ENCODE results near the gene PSORS1C1.
"Not testable (repeated sequence)": the region's sequence is repeated elsewhere in the genome, so short reads cannot be mapped to it uniquely, and the experiment has no call there.

PSORS1C1 gene

DNA sequence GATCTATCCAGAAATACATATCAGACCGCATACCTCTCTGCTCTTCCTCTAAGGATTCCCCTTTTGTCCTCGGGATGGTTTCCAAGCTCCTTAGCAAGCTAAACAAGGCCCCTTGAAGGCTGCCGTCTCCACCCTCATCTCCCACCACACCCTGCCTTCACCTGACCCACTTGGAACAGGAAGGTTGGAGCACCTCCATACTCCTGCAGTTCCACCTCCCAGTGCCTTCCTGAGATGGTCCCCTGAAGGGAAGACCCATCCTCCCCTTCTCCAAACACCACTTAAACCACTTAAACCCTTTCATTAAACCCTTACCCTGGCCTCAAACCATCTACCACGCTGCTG lies 64.4 kb downstream of the PSORS1C1 start:
- ChIA-PET POLR2A (ENCODE audit: low non-redundant PET) (no interaction called here), CTCF (interaction anchor here (1.3 kb wide), 1 partner anchor 188 kb away, joined by 3 read pairs; no protein-coding TSS in a partner anchor)
- H3K27ac ChIP-seq = peak overlapping the region; percentile 36; the same call in 1 of the 2 replicates
- DNase-seq (ENCODE audit: low spot score) = no peak
- TF ChIP-seq CTCF (conservative IDR thresholded peaks at IDR 0.05; ENCODE audit: low read depth) = no peak

DNA sequence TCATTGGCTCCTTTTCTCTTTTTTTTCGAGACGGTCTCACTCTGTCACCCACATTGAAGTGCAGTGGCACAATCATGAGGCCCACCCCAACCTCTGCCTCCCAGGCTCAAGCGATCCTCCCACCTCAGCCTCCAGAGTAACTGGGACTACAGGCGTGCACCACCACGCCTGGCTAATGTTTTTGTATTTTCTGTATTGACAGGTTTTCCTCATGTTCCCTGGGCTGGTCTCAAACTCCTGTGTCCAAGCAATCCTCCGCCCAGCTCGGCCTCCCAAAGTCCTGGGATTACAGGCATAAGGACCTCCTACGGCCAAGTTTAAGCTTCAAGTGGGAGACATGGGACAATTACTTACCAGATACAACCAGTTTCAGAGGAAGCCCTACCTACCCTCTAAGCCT lies 65.3 kb downstream of the PSORS1C1 start:
- ChIA-PET POLR2A (ENCODE audit: low non-redundant PET) (no interaction called here), CTCF (no interaction called here)
- DNase-seq (ENCODE audit: low spot score) = no peak
- TF ChIP-seq CTCF (conservative IDR thresholded peaks at IDR 0.05; ENCODE audit: low read depth) = no peak
- no peak overlapping the region for H3K27ac ChIP-seq

DNA sequence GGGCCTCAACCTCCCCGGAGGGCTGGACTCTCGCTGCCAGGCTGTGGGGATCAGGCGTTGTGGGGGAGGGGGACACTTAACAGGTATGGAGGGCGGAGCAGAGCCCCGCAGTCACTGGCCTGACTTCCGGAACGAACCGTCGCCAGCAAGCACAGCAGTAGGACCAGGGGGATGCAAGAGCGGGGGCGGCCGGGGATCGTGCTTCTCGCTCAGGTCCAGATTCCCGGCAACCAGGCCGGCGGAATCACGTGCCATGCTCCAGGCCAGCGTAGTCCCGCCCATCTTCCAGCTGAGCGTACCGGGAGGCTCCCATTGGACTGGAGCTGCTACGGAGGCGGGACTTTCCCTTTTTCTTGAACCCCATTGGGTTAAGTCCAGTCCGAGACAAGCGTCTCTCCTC lies 65.9 kb downstream of the PSORS1C1 start:
- POLR2A ChIA-PET (ENCODE audit: low non-redundant PET) = no interaction called here
- DNase-seq (ENCODE audit: low spot score) = no peak
- TF ChIP-seq CTCF (conservative IDR thresholded peaks at IDR 0.05; ENCODE audit: low read depth) = no peak
- CTCF ChIA-PET = no interaction called here
- no peak overlapping the region for H3K27ac ChIP-seq

GRCh38 chr6:31183287-31183686 lies 68.7 kb downstream of the PSORS1C1 start:
- DNase-seq (ENCODE audit: low spot score); H3K27ac ChIP-seq; POLR2A ChIA-PET (ENCODE audit: low non-redundant PET): not testable (repeated sequence)
- CTCF ChIA-PET = interaction anchor here (0.7 to 0.9 kb wide), 2 partner anchors 104 to 213 kb away, joined by 3 read pairs; no protein-coding TSS in a partner anchor

GRCh38 chr6:31183859-31184258 lies 69.3 kb downstream of the PSORS1C1 start:
- not testable (repeated sequence) for DNase-seq (ENCODE audit: low spot score)
- CTCF ChIA-PET = interaction anchor here (0.9 kb wide), 1 partner anchor 104 kb away, joined by 3 read pairs; no protein-coding TSS in a partner anchor

DNA sequence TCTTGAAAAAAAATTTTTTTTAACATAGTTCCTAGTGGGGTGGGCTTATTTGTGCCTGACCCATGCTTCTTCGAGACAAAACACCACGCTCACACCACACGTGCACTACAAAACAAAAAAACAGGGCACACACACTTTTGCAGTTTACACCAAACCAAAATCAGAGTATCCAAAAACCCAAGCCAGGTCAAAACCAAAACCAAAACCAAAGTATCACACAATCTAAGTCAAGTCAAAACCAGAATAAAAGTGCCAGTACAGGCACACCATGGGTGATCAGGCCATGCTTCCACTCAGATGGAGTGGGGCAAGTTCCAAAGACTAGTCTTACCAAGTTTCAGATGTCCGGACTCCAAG lies 71.1 kb downstream of the PSORS1C1 start:
- POLR2A ChIA-PET (ENCODE audit: low non-redundant PET); CTCF ChIA-PET; DNase-seq (ENCODE audit: low spot score): not testable (repeated sequence)
- H3K27ac ChIP-seq = peak overlapping the region; percentile 100

More at GRCh38 chr6:31183859-31184258, 69.3 kb downstream of the PSORS1C1 start:
- POLR2A ChIA-PET (ENCODE audit: low non-redundant PET) = not testable (repeated sequence)
- 0 out of 2 replicates have a peak overlapping the region, but pooled peaks have one; percentile 36 for H3K27ac ChIP-seq

DNA sequence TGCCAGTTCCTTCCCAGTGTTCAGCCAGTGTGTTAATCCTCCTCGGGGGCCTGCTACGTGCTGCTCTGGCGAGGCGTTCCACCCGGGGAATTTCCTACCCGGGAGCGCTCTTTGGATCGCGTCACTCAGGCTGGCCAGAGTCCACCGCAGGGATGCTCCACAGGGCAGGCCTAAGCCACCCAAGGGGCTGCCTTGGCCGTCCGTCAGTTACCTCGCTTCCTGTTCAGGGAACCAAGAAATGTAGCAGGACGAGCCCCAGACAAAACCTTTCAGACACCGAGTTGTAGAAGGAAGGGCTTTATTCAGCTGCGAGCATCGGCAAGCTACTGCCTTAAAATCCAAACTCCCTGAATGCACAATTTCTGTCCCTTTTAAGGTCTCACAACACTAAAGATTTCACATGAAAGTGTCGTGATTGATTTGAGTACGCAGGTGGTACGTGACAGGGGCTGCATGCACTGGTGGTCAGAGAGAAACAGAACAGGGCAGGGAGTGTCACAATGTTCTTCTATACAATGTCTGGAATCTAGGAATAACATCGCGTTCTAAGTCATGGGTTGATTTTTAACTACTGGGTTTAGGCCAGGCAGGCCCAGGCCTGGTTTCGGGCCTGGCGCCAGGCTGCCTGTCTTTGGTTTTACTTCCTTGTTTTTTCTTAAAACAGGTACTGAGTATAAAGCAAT lies 71.6 kb downstream of the PSORS1C1 start:
- DNase-seq (ENCODE audit: low spot score) = no peak
- POLR2A ChIA-PET (ENCODE audit: low non-redundant PET) = no interaction called here
- CTCF ChIA-PET = no interaction called here
- peak overlapping the region; percentile 100 for H3K27ac ChIP-seq
- no peak for TF ChIP-seq CTCF (conservative IDR thresholded peaks at IDR 0.05; ENCODE audit: low read depth)

- ChIA-PET POLR2A (ENCODE audit: low non-redundant PET) (no interaction called here), CTCF (no interaction called here)
- TF ChIP-seq CTCF (conservative IDR thresholded peaks at IDR 0.05; ENCODE audit: low read depth) = no peak
- DNase-seq (ENCODE audit: low spot score) = no peak
- H3K27ac ChIP-seq = peak overlapping the region; percentile 100
Observed at GRCh38 chr6:31187780-31188194, 73.2 kb downstream of the PSORS1C1 start.

DNA sequence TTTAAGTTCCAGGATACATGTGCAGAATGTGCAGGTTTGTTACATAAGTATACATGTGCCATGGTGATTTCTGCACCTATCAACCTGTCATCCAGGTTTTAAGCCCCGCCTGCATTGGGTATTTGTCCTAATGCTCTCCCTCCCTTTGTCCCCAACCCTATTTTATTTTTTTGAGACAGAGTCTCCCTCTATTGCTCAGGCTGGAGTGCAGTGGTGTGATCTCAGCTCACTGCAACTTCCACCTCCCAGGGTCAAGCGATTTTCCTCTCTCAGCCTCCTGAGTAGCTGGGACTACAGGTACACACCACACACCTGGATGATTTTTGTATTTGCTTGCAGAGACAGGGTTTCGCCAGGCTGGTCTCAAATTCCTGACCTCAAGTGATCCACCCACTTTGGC lies 74.6 kb downstream of the PSORS1C1 start:
- DNase-seq (ENCODE audit: low spot score); H3K27ac ChIP-seq; POLR2A ChIA-PET (ENCODE audit: low non-redundant PET): not testable (repeated sequence)
- CTCF ChIA-PET = interaction anchor here (0.7 kb wide), 1 partner anchor 177 kb away, joined by 5 read pairs; no protein-coding TSS in a partner anchor
